HUES48 (cell line): ENCODE data around the gene IFT74.

Experiments
- H3K27ac ChIP-seq: one replicate; pipeline ENCODE4 v1.7.0; 2013; ENCODE audit warnings: low read depth, low read length, inconsistent platforms
- H3K27me3 ChIP-seq: 2 replicates; pipeline ENCODE4 v1.6.1; 2013; ENCODE audit warnings: mild to moderate bottlenecking, low read length; ENCODE audit not compliant: control insufficient read depth, insufficient read depth
- H3K36me3 ChIP-seq: 2 replicates; pipeline ENCODE4 v1.6.1; 2013; ENCODE audit warnings: low read length; ENCODE audit not compliant: control insufficient read depth, insufficient read depth
- H3K4me1 ChIP-seq: 2 replicates; pipeline ENCODE4 v1.6.1; 2013; ENCODE audit warnings: mild to moderate bottlenecking, low read length; ENCODE audit not compliant: control insufficient read depth, insufficient read depth
- H3K4me3 ChIP-seq: 2 replicates; pipeline ENCODE4 v1.5.1; 2013; ENCODE audit warnings: mild to moderate bottlenecking, low read depth, low read length
- H3K9ac ChIP-seq: 2 replicates; pipeline ENCODE4 v1.6.1; 2013; ENCODE audit warnings: mild to moderate bottlenecking, low read depth, low read length, moderate library complexity
- H3K9me3 ChIP-seq: 2 replicates; pipeline ENCODE4 v1.6.1; 2013; ENCODE audit warnings: low read length; ENCODE audit not compliant: control insufficient read depth, insufficient read depth

Gene IFT74

DNA sequence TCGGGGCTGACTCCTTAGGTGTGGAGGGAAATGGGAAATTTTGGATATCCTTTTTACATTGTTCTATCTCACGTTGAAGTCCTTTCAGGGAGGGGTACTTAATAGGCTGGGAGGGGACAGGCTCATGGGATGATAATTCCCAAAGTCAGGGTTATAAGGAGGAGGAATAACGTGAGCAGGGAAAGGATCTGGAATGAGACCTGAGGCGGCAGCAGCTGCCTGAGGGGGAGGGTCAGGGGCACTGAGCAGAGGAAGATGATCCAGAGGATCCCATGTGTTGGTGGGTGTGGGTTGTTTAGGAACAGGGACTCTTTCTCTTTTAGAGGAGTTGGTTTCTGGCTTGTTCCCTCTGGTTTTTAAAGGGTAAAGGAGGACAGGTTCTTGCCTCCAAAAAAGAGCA lies 18.7 kb downstream of the IFT74 start:
- Histone ChIP-seq H3K27ac (peak overlapping the region; percentile 100), H3K27me3 (no peaks in the 10 kb centered on the region), H3K36me3 (no peaks in the 10 kb centered on the region; the same call in 1 of the 2 replicates), H3K4me1 (peaks cover 28% of the 10 kb centered on the region), H3K9me3 (no peaks in the 10 kb centered on the region), H3K4me3 (no peak overlapping the region), H3K9ac (0 out of 2 replicates have a peak overlapping the region, but pooled peaks have one; percentile 89)

DNA sequence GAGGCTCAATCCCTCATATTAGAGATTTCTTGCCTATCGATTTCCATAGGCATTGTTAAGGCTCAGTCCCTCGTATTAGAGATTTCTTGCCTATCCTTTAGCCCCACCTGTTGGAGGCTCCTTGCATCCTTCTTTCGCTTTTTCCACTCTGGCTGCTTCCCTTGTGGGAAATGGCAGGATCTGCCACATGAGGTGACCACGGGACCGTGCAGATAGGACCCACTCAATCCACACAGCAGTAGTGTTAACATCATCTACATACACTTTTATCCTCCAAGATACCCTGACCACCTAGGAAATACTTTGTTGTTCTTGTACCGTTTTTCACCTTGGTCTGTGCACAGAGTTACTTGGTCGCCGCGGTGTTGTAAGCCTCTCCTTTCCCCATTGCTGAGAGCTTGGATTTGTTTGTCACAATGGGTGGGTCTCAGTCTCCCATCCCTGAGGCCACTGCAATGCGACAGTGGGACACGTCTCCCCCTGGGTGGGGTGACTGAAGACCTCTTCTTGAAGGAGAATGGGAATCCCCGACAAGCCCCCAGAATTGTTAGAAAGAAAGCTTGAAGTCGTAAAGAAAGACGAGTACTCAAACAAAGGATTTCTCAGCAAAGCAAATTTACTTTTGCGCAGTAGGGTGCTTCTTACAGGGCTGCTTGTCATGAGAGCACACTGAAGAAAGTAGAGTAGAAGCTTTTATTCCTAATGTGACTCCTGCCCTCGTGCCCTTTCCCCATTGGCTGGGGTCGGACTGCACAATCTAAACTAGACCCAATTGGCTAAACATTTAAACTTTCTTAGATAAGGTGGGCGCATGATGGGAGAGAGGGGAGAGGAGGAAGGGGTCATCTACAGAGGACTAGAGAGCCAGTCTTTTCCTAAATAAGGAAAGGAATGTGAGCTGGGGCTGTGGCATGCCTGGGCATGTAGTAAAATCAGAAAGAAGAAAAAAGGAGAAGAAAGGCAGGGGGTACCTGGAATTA lies 19.8 kb downstream of the IFT74 start:
- H3K9me3 ChIP-seq: no peaks in the 10 kb centered on the region
- H3K36me3 ChIP-seq: no peaks in the 10 kb centered on the region; the same call in 1 of the 2 replicates
- H3K27me3 ChIP-seq: no peaks in the 10 kb centered on the region
- H3K27ac ChIP-seq: peak overlapping the region; percentile 100
- peak overlapping the region; percentile 46 for H3K4me3 ChIP-seq
- peak overlapping the region; percentile 89 for H3K9ac ChIP-seq
- peaks cover 28% of the 10 kb centered on the region for H3K4me1 ChIP-seq

DNA sequence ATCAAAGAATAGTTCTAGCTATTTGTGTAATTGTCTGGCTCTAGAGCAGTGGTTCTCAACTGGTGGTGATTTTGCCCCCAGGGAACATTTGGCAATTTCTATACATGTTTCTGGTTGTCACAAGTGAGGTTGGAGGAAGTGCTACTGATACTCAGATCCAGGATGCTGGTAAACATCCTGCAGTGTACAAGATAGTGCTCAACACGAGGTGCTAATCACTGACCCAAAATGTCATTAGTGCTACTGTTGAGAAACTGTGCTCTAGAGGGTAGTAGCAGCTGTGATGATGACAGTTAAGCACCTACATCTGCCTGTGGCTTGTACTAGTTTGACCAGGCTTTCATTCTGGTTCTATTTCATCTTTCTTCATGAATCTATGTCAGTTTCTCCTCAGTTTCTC lies 27.1 kb downstream of the IFT74 start:
- H3K4me1 ChIP-seq: no peaks in the 10 kb centered on the region
- peaks cover 10% of the 10 kb centered on the region for H3K36me3 ChIP-seq
- no peaks in the 10 kb centered on the region for H3K27me3 ChIP-seq
- no peaks in the 10 kb centered on the region for H3K9me3 ChIP-seq
- H3K4me3 ChIP-seq: no peak overlapping the region
- H3K27ac ChIP-seq: no peak overlapping the region
- H3K9ac ChIP-seq: no peak overlapping the region

DNA sequence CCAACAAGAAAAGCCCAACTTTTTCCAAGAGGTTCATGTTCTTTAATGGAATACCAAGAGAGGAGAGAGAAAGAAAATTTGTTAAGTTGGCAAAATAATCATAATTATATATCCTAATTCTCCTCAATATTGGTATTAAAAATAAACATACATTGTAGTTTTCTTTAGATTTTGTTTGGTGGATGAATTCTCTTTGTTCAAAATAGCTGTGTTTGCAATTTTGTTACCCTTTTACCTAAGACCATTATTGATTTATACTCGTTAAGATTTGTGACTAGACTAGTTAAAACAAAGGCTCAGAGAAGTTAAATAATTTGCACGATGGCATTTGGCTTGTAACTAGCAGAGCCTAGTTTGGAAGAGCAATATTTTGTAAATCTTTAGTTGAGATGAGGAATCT lies 39.6 kb downstream of the IFT74 start:
- H3K4me3 ChIP-seq: no peak overlapping the region
- H3K27me3 ChIP-seq: no peaks in the 10 kb centered on the region
- H3K36me3 ChIP-seq: no peaks in the 10 kb centered on the region
- no peaks in the 10 kb centered on the region for H3K9me3 ChIP-seq
- H3K27ac ChIP-seq: no peak overlapping the region
- H3K4me1 ChIP-seq: no peaks in the 10 kb centered on the region
- H3K9ac ChIP-seq: no peak overlapping the region

DNA sequence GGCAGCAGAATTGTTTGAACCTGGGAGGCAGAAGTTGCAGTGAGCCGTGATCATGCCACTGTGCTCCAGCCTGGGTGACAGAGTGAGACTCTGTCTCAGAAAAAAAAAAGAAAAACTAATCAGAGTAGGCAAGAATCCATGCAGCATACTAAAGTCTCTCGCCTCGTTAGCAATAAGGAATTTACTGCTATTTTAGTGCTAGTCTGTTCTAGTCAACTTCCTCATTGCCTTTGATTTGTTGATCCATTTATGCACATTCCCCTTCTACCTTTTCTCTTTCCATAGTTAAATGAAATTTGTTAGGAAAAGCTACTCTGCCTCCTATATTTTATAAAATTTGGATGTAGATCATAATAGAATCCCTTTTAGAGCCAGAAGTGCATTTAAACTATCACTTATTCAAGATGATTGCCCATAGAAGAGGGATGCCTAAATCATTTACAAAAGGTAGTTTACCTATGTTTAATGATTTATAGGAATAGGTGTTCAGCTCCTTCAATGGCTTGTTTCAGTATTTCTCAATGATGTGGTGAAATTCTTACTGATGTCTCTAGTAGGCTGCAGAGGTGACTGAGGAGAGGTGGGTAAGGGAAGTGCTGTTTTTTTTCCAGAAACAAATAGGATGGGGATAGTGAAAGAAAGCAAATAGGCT lies 47.3 kb downstream of the IFT74 start:
- no peaks in the 10 kb centered on the region for H3K9me3 ChIP-seq
- no peak overlapping the region for H3K27ac ChIP-seq
- no peaks in the 10 kb centered on the region for H3K36me3 ChIP-seq
- no peak overlapping the region for H3K9ac ChIP-seq
- no peak overlapping the region for H3K4me3 ChIP-seq
- peaks cover 7% of the 10 kb centered on the region; the same call in 1 of the 2 replicates for H3K4me1 ChIP-seq
- H3K27me3 ChIP-seq: no peaks in the 10 kb centered on the region

DNA sequence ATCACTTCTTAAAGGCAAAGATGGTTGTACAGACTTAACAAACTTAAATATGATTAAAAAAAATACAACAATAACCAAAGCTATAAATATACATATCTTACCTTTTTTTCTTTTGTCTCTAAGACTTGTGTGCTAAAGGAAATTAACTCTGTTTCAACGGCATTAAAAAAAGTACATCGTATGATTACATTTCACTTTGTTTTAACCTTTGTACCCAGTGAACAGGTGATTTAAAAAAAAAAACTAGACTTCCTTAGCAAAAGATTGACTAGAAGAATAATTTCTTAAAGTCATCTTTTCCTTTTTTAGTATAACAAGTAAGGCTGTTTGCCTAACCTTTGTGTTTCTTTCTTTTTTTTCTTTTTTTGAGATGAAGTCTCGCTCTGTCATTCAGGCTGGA lies 49.3 kb downstream of the IFT74 start, which contains the start of gene LRRC19:
Gene LRRC19, minus strand, starts transcription at position 182 of the 400 bp plus-strand sequence. CDS start 5,978 bp downstream, outside the sequence.
- no peaks in the 10 kb centered on the region for H3K9me3 ChIP-seq
- no peak within 1 kb of the TSS for H3K27ac ChIP-seq
- H3K27me3 ChIP-seq: no peaks in the 10 kb centered on the region
- peaks cover 7% of the 10 kb centered on the region; the same call in 1 of the 2 replicates for H3K4me1 ChIP-seq
- no peak within 1 kb of the TSS for H3K4me3 ChIP-seq
- H3K9ac ChIP-seq: no peak within 1 kb of the TSS
- no peaks in the 10 kb centered on the region; the same call in 1 of the 2 replicates for H3K36me3 ChIP-seq

DNA sequence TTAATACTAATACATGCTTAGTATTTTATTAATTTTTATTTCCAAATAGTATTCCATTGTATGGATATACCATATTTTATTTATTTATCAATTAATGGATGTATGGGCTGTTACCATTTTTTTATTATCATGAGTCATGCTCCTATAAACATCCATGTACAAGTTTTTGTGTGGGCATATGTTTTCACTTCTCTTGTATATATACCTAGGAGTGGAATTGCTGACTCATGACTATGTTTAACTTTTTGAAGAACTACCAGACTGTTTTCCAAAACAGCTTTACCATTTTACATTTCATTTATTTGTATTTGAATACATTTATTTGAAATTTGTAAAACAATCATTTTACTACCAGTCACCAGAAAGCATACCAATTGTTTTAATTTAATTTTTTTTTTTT lies 63.4 kb downstream of the IFT74 start:
- H3K9ac ChIP-seq: no peak overlapping the region
- no peaks in the 10 kb centered on the region for H3K27me3 ChIP-seq
- H3K36me3 ChIP-seq: peaks cover 19% of the 10 kb centered on the region
- no peaks in the 10 kb centered on the region for H3K9me3 ChIP-seq
- H3K4me1 ChIP-seq: no peaks in the 10 kb centered on the region
- H3K27ac ChIP-seq: no peak overlapping the region
- H3K4me3 ChIP-seq: no peak overlapping the region

DNA sequence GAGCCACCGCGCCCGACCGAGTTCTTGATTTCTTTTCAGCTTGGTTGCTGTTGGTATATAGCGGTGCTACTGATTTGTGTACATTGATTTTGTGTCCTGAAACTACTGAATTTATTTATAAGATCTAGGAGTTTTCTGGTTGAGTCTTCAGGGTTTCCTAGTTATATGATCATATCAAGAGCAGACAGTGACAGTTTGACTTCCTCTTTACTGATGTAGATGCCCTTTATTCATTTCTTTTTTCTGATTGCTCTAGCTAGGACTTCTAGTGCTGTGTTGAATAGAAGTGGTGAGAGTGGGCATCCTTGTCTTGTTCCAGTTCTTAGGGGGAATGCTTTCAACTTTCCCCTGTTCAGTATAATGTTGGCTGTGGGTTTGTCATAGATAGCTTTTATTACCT lies 66.7 kb downstream of the IFT74 start:
- no peak overlapping the region for H3K4me3 ChIP-seq
- no peaks in the 10 kb centered on the region for H3K4me1 ChIP-seq
- no peak overlapping the region for H3K27ac ChIP-seq
- no peaks in the 10 kb centered on the region for H3K27me3 ChIP-seq
- no peak overlapping the region for H3K9ac ChIP-seq
- peaks cover 20% of the 10 kb centered on the region for H3K36me3 ChIP-seq
- H3K9me3 ChIP-seq: no peaks in the 10 kb centered on the region

DNA sequence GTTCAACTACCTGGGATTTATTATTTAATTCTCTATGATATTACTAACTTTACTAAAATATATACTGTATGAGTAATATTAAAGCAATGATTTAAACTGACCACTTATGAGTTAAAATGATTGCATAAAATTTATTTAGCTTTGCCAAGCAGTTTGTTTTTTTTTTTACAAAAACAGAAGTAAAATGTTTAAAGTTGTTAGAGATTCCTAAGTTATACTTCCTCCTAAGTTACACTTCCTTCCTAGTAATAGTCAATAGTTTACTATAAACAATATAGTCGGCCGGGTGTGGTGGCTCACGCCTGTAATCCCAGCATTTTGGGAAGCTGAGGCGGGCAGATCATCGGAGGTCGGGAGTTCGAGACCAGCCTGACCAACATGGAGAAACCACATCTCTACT lies 73.0 kb downstream of the IFT74 start:
- H3K27me3 ChIP-seq: no peaks in the 10 kb centered on the region
- H3K9me3 ChIP-seq: no peaks in the 10 kb centered on the region
- peaks cover 5% of the 10 kb centered on the region for H3K36me3 ChIP-seq
- H3K27ac ChIP-seq: no peak overlapping the region
- no peaks in the 10 kb centered on the region for H3K4me1 ChIP-seq
- no peak overlapping the region for H3K9ac ChIP-seq
- H3K4me3 ChIP-seq: no peak overlapping the region

DNA sequence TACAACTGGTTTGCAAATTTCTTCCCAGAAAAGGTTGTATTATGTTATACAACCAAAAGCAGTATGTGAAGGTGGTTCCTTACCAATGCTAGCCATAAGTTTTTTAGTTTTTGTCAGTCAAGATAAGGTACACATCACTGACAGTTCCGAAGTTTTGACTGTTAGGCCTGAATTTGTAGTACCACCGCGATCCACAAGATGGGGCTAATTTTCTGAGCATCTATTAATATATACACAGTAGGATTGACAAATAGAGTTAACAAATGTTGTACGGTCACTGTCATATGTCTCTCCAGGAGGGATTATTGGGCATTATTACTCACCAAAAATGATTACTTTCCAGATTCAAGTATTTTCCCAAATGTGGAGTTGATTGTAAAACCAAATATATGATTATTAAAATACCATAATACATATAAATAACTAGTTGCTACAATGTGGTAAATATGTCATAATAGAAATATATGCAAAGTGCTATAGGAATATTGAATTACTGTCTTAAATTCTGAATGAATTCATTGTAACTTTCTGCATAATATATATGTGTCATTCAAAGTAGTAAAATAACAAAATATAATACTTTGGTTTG lies 77.7 kb downstream of the IFT74 start:
- Histone ChIP-seq H3K27me3 (no peaks in the 10 kb centered on the region), H3K9ac (no peak overlapping the region), H3K9me3 (no peaks in the 10 kb centered on the region), H3K4me1 (0 out of 2 replicates have a peak, but pooled peaks cover 3% of the 10 kb centered on the region), H3K27ac (no peak overlapping the region), H3K36me3 (no peaks in the 10 kb centered on the region), H3K4me3 (no peak overlapping the region)
